Measurements from ENCODE around the gene REEP3. TPM values are rescaled to one million over a fixed set of nuclear protein-coding genes. Genes with fewer than 3 reads are reported as not detected.

REEP3 gene
- polyA plus RNA-seq, 4 donors = 27.4 to 38.7 (median 31.6) TPM

GRCh38 chr10:63505562-63505961 lies 15.6 kb upstream of the REEP3 start:
- no peak for DNase-seq (ENCODE audit: low read depth in 4 of 4, low spot score in 3 of 4)

- no peak for DNase-seq (ENCODE audit: low read depth in 4 of 4, low spot score in 3 of 4)
Observed at GRCh38 chr10:63506554-63506953, 14.6 kb upstream of the REEP3 start.

- no peak for DNase-seq (ENCODE audit: low read depth in 4 of 4, low spot score in 3 of 4)
Observed at GRCh38 chr10:63515002-63515763, 6.0 kb upstream of the REEP3 start.

- DNase-seq (ENCODE audit: low read depth in 4 of 4, low spot score in 3 of 4) = no peak
Observed at GRCh38 chr10:63516207-63516606, 5.0 kb upstream of the REEP3 start.

GRCh38 chr10:63518690-63519288 lies 2.4 kb upstream of the REEP3 start:
- no peak for DNase-seq (ENCODE audit: low read depth in 4 of 4, low spot score in 3 of 4)

GRCh38 chr10:63521416-63522276 lies 445 bp downstream of the REEP3 start:
- DNase-seq (ENCODE audit: low read depth in 4 of 4, low spot score in 3 of 4) = peak; percentile 63 to 72 (median 68)

GRCh38 chr10:63522277-63522687 lies 1.1 kb downstream of the REEP3 start:
- DNase-seq (ENCODE audit: low read depth in 4 of 4, low spot score in 3 of 4) = peak in 2 of 4 donors; percentile 29 to 42

GRCh38 chr10:63522995-63523394 lies 1.8 kb downstream of the REEP3 start:
- DNase-seq (ENCODE audit: low read depth in 4 of 4, low spot score in 3 of 4) = no peak

GRCh38 chr10:63525021-63525420 lies 3.8 kb downstream of the REEP3 start:
- no peak for DNase-seq (ENCODE audit: low read depth in 4 of 4, low spot score in 3 of 4)

- DNase-seq (ENCODE audit: low read depth in 4 of 4, low spot score in 3 of 4) = no peak
Observed at GRCh38 chr10:63527401-63527800, 6.2 kb downstream of the REEP3 start.

GRCh38 chr10:63528084-63528744 lies 7.0 kb downstream of the REEP3 start:
- DNase-seq (ENCODE audit: low read depth in 4 of 4, low spot score in 3 of 4) = no peak

GRCh38 chr10:63530409-63530808 lies 9.2 kb downstream of the REEP3 start:
- DNase-seq (ENCODE audit: low read depth in 4 of 4, low spot score in 3 of 4) = no peak

GRCh38 chr10:63534723-63535122 lies 13.5 kb downstream of the REEP3 start:
- DNase-seq (ENCODE audit: low read depth in 4 of 4, low spot score in 3 of 4) = no peak

- DNase-seq (ENCODE audit: low read depth in 4 of 4, low spot score in 3 of 4) = no peak
Observed at GRCh38 chr10:63536698-63537097, 15.5 kb downstream of the REEP3 start.

- no peak for DNase-seq (ENCODE audit: low read depth in 4 of 4, low spot score in 3 of 4)
Observed at GRCh38 chr10:63537536-63537935, 16.3 kb downstream of the REEP3 start.

- no peak for DNase-seq (ENCODE audit: low read depth in 4 of 4, low spot score in 3 of 4)
Observed at GRCh38 chr10:63539377-63539776, 18.2 kb downstream of the REEP3 start.

- DNase-seq (ENCODE audit: low read depth in 4 of 4, low spot score in 3 of 4) = no peak
Observed at GRCh38 chr10:63539994-63540393, 18.8 kb downstream of the REEP3 start.

GRCh38 chr10:63542835-63543575 lies 21.8 kb downstream of the REEP3 start:
- DNase-seq (ENCODE audit: low read depth in 4 of 4, low spot score in 3 of 4) = no peak

GRCh38 chr10:63543576-63543962 lies 22.4 kb downstream of the REEP3 start:
- no peak for DNase-seq (ENCODE audit: low read depth in 4 of 4, low spot score in 3 of 4)

- DNase-seq (ENCODE audit: low read depth in 4 of 4, low spot score in 3 of 4) = no peak
Observed at GRCh38 chr10:63544418-63544817, 23.2 kb downstream of the REEP3 start.

Measured in left renal pelvis (tissue), 4 donors.